Effector memory CD4-positive, alpha-beta T cell (primary cell): ENCODE results near the gene ATP6V1G3.

Source experiments
- DNase-seq, 3 donors: peaks; one replicate each; pipeline ENCODE4 v3.0.0-alpha.2; 2020
- H3K27ac ChIP-seq: 2 replicates; pipeline ENCODE4 v1.7.0; 2013; ENCODE audit warnings: mild to moderate bottlenecking, low read length, moderate library complexity; ENCODE audit not compliant: insufficient read depth, poor library complexity, severe bottlenecking
- H3K27me3 ChIP-seq: replicated peaks from 2 replicates; pipeline ENCODE4 v1.7.0; 2013; ENCODE audit warnings: mild to moderate bottlenecking, low read length; ENCODE audit not compliant: insufficient read depth, control insufficient read depth, poor library complexity, severe bottlenecking
- H3K36me3 ChIP-seq: 2 replicates; pipeline ENCODE4 v1.7.0; 2013; ENCODE audit warnings: mild to moderate bottlenecking, low read length, moderate library complexity; ENCODE audit not compliant: control insufficient read depth, insufficient read depth
- H3K4me1 ChIP-seq: 2 replicates; pipeline ENCODE4 v1.7.0; 2013; ENCODE audit warnings: low read length, mild to moderate bottlenecking; ENCODE audit not compliant: control insufficient read depth, insufficient read depth, poor library complexity, severe bottlenecking
- H3K4me3 ChIP-seq: 2 replicates; pipeline ENCODE4 v1.7.0; 2013; ENCODE audit warnings: low read length, low read depth, mild to moderate bottlenecking; ENCODE audit not compliant: insufficient read depth, poor library complexity, severe bottlenecking
- H3K9me3 ChIP-seq: 2 replicates; pipeline ENCODE4 v1.7.0; 2013; ENCODE audit warnings: mild to moderate bottlenecking, low read length, moderate library complexity; ENCODE audit not compliant: control insufficient read depth

Gene ATP6V1G3

DNA sequence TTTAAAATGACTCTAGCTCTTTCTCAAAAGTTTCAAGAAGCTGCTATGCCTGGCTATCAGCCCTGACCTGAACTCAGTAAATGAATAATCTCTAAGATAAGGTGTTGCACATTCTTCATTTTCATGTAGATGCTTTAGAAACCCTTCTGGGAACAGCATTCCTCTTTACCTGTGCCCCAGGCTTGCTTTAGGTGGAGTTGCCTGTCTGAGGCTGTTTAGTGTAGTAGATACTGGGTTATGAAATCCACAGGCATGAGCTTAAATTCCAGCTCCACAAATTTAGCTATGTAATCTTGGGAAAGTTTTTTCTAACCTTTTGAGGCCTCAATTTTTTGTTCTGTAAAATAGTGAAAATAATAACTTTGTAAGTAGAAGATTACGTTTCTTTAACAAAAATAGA, 41.6 kb downstream of the ATP6V1G3 start:
- H3K36me3 ChIP-seq, result no peaks in the 10 kb centered on the region
- no peaks in the 10 kb centered on the region for H3K9me3 ChIP-seq
- DNase-seq, result no peak
- no peaks in the 10 kb centered on the region for H3K4me1 ChIP-seq
- H3K27me3 ChIP-seq, result no peaks in the 10 kb centered on the region
- no peak overlapping the region for H3K27ac ChIP-seq
- H3K4me3 ChIP-seq, result no peak overlapping the region

DNA sequence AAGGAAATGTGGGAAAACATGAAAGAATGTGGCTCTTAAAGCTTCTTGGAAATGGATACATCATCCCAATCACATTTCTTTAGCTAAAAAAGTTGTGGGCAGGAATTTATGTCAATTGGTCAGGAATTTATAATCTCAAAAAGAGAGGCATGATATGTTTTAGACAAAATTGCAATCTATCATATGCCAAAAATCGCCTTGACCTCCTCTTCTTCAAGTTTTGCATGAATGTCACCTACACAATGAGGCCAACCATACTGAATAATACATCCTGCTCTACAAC, 42.4 kb downstream of the ATP6V1G3 start:
- Histone ChIP-seq H3K27me3 (no peaks in the 10 kb centered on the region), H3K4me3 (no peak overlapping the region), H3K4me1 (no peaks in the 10 kb centered on the region), H3K27ac (no peak overlapping the region), H3K9me3 (no peaks in the 10 kb centered on the region), H3K36me3 (no peaks in the 10 kb centered on the region)
- DNase-seq, result no peak

DNA sequence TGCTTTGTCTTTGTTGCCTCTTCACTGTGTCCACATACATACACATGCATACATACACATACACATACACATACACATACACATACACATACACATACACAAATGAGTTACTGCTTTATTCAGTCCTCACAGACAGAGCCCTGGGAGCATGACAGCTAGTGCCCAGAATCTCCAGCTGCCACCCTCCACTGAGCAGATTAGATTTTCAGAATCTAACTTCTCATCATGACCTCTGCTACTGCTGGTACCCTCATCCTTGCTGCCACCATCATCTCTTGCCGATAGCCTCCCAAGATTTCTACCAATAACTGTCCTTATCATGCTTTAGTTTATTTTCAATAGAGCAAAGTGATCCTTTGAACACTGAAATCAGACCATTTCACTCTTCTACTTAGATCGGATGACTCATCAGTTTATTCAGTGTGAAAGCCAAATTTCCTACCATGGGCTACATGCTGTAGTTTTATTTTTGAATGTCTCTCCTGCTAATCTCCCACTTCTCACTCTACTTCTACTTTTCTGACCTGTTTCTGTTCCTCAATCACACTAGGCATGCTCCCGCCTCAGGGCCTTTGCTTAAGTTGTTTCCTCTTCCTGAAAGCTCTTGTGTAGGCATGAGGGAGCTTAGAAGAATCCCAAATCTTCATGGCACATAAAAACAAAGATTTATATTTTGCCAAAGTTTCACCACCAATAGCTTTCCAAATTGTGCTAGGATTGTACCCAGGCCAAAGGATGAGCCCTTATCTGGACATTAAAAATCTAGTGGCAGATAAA, 43.0 kb downstream of the ATP6V1G3 start:
- DNase-seq, result no peak
- H3K27ac ChIP-seq, result no peak overlapping the region

DNA sequence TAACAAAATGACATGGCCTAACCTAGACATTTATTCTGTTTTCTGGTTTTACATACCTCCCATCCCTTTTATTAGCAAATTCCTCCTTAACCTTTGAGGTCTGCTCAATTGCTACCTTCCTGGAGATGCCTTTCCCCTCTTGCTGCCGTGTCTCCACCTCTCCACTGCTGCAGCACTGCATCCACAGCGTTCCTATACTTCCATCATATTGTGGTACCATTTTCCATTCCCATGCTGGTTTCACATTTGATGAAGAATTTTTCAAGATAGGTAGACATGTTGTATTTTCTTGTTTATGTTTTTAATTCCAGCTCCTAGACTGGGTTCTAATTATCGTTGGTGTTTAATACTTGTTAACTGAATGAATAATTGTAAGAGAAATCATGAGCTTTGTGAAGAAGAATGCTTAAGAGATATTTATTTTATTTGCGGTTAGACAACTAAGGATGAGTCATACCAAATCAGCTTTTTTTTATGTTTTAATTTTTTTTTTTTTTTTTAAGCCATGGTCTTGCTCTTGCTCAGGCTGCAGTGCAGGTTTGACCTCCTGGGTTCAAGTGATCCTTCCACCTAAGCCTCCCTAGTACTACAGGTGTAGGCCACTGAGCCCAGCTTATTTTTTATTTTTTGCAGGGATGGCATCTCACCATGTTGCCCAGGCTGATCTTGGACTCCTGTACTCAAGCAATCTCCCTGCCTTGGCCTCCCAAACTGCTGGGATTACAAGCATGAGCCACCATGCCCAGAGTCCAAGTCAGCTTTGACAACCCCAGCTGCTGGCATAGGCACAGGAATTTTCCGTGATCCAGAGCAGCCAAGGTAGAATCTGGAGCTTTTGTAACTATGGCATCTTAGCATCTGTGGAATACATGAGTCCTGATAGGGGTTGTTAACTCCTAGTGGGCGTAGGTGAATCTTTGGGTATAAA, 44.0 kb downstream of the ATP6V1G3 start:
- Histone ChIP-seq H3K9me3 (no peaks in the 10 kb centered on the region), H3K36me3 (no peaks in the 10 kb centered on the region), H3K4me1 (no peaks in the 10 kb centered on the region), H3K4me3 (no peak overlapping the region), H3K27me3 (no peaks in the 10 kb centered on the region), H3K27ac (no peak overlapping the region)
- DNase-seq, result no peak

More for the DNA sequence above, 43.0 kb downstream of the ATP6V1G3 start:
- H3K4me3 ChIP-seq, result no peak overlapping the region
- H3K9me3 ChIP-seq, result no peaks in the 10 kb centered on the region
- H3K4me1 ChIP-seq, result no peaks in the 10 kb centered on the region
- H3K27me3 ChIP-seq, result no peaks in the 10 kb centered on the region
- H3K36me3 ChIP-seq, result no peaks in the 10 kb centered on the region

DNA sequence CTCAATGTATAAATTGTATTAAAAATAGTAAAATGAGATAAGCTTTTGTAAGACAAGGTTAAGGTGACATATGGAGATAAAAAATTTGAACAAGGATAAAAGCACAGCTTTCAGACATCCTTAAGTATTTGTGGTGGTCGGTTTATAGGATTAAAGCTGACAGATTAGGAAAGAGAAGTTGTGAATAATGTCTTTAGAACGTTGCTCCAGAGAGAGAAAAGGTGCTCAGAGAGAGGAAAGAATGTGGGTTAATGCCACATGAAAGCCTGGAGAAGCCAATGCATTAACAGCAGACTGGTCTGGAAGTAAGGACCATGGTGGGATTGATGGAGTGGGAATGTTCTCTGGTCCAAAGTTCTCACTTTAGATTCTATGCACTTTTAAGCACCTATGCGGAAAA, 44.8 kb downstream of the ATP6V1G3 start:
- H3K9me3 ChIP-seq, result no peaks in the 10 kb centered on the region
- DNase-seq, result no peak
- H3K4me1 ChIP-seq, result no peaks in the 10 kb centered on the region
- no peak overlapping the region for H3K4me3 ChIP-seq
- H3K27me3 ChIP-seq, result no peaks in the 10 kb centered on the region
- H3K27ac ChIP-seq, result no peak overlapping the region
- H3K36me3 ChIP-seq, result no peaks in the 10 kb centered on the region

DNA sequence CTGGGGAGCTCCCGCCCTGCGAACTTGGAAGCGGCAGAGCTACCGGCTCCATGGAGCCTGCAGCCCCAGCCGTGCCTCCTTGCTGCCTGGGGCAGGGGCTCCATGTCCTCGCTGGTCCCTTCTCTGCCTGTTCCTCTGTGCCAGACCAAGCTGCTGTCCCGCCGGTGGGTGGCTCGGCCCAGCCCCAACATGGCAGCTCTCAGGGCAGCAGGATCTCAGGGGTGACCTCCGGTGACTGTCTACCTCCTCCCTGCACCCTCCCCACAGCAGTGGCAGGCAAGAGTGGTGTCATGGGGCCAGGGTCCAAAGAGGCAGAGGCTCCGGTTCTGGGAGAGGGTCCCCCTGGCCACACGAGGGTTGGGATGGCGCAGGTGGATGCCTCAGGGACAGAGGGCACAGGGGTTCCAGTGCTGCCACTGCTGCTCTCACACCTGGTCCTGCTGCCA, 45.8 kb downstream of the ATP6V1G3 start:
- Histone ChIP-seq H3K9me3 (no peaks in the 10 kb centered on the region), H3K4me1 (no peaks in the 10 kb centered on the region)

DNA sequence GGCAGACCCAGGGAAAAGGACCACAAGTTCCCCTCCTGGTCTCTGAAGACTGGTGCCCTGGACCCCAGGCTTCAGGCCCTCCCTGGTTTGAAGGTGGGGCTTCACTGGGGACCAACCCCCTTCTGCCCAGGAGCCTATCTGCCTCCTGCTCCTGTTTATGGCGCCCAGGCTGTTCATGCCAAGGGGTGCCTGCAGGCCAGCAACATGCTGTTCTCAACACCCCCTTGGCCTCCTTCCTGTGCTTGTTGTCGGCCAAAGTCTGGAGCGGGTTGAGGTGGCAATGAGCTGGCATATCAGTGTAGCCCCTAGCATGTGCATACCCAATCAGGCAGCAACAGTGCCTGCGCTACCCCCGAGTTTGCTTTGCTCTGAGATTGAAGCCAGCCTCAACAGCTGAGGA, 46.3 kb downstream of the ATP6V1G3 start:
- Histone ChIP-seq H3K4me1 (no peaks in the 10 kb centered on the region), H3K27ac (no peak overlapping the region), H3K9me3 (no peaks in the 10 kb centered on the region), H3K27me3 (no peaks in the 10 kb centered on the region), H3K4me3 (no peak overlapping the region), H3K36me3 (no peaks in the 10 kb centered on the region)
- DNase-seq, result no peak

More for the DNA sequence above, 45.8 kb downstream of the ATP6V1G3 start:
- Histone ChIP-seq H3K36me3 (no peaks in the 10 kb centered on the region), H3K27ac (no peak overlapping the region), H3K4me3 (no peak overlapping the region), H3K27me3 (no peaks in the 10 kb centered on the region)
- no peak for DNase-seq

DNA sequence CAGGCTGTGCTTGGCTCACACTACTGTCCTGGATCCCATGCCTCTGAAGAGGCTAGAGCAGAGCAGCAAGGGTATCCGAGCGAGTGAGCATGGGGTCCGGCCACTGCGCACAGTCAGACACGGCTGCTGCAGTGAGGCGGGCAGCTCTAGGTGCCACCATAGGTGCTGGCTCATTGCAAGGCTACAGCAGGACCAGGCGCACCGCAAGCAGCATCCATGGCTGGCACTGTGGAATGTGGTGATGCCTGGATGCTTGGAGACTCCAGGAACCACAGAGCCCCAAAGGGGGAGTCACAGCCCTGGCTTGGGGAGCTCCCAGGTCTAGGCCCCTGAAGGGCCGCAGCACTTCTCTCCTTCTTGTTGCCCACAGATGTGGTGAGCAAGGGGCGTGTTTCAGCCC, 47.2 kb downstream of the ATP6V1G3 start:
- Histone ChIP-seq H3K36me3 (no peaks in the 10 kb centered on the region), H3K4me1 (no peaks in the 10 kb centered on the region)
- DNase-seq, result no peak

DNA sequence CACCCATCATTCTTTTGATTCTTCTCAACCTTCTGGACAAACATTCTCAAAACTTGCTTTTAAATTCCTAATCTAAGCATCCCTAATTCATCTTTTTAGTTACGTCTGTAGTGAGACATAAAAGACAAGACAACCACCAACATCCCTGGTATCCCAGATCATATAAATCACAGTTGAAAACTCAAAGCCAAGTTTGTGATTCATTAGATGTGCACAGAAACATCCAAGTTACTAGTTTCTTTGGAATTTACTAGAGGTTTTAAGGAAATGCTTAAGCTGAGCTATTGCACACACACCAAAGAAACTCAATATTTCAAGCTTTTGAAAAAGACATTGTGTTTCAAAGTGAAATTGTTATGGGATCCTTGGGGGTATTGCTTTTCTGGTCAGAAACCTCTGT, 47.6 kb downstream of the ATP6V1G3 start:
- no peak overlapping the region for H3K27ac ChIP-seq
- H3K9me3 ChIP-seq, result no peaks in the 10 kb centered on the region
- H3K36me3 ChIP-seq, result no peaks in the 10 kb centered on the region
- H3K27me3 ChIP-seq, result no peaks in the 10 kb centered on the region
- no peaks in the 10 kb centered on the region for H3K4me1 ChIP-seq
- DNase-seq, result no peak
- no peak overlapping the region for H3K4me3 ChIP-seq

More for the DNA sequence above, 47.2 kb downstream of the ATP6V1G3 start:
- Histone ChIP-seq H3K27me3 (no peaks in the 10 kb centered on the region), H3K9me3 (no peaks in the 10 kb centered on the region), H3K27ac (no peak overlapping the region), H3K4me3 (no peak overlapping the region)

DNA sequence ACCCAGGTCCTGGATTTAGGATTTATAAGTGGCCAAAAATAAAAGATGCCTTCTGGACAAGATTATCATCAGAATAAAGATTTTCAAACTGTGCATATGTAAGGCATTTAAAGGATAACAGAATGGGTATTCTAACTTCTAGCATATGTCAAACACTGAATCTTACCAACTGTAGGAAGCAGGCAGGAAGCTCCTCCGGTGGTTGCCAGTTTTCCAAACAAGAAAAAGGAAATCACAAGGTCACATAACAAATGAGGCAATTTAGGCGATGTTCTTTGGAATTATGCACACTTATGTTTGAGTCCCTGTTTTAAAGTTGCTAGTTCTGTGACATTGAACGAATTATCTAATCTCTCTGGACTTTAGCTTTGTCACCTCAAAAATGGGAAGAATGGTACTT, 48.9 kb downstream of the ATP6V1G3 start:
- no peak for DNase-seq
- Histone ChIP-seq H3K27ac (no peak overlapping the region), H3K36me3 (no peaks in the 10 kb centered on the region), H3K4me3 (no peak overlapping the region), H3K4me1 (no peaks in the 10 kb centered on the region), H3K27me3 (no peaks in the 10 kb centered on the region), H3K9me3 (no peaks in the 10 kb centered on the region)
